NCI-H345 (cell line): ENCODE data around the gene MAB21L3.

ENCODE experiments used
- DNase-seq: peaks from one replicate; lab custom pipeline; 2025; lab: John Stamatoyannopoulos, UW

The MAB21L3 gene

DNA sequence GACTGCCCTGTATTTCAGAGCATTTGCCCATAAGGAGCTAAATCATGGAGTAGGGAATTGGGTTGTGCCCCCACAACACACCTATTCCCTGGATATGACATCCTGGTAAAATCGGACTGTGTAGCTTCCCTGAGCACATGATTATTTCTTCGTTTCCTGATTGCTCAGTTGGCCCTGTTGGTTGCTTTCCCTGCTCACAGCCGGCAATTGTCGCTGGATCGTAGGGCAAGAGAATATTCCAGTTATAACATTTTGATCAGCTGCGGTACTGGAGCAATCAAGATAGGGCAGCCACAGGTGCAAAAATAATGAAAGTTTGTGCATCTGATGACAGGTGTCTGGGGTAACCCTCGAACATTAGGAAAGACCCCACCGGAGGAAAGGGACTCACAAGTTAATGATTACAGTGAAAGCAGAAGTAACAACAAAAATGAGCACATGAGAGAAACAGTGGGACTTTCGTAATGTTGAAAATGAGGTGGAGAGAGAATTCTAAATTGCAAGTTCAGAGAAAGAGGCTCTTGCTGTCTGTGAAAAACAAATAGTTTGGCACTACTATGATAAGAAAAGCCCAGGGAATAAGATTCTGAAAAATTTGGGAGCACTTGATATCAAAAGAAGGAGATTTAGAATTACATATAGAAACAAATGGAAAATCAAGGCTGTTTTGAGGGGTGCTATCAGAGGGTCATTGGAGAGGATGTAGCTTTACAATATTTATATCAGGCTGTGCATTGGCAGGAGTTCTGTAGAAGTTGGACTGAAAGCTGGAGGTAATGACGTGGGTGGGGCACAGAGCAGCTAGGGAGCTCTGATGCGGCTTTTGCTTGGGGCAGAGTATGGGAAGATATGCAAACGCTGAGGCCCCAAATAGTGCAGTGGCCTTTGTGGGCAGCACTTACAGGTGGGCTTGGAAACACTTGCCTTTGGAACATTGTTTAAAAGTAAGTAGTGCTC is at the start of gene MAB21L3:
MAB21L3 (plus strand) TSS at position 833 of the 957 bp plus-strand sequence. CDS start 1,217 bp downstream, outside the sequence.
- no peak for DNase-seq

DNA sequence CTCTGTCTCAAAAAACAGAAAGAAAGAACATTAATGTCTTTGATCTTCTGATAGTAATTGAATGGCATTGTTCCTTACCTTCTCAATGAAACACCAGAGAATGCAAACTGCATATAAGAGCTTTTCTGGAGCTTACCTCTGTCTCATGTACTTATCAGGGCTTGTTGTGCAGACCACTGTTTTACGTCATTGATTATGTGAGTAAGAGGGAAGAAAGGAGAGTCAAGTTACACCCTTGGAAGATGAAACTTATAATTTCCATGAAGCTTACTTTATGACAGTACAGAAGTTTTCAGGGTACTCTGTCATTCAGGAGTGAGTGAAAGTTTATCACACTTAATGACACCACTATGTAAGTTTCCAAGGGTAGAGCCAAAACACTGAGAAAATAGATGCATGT is 49.0 kb upstream of the MAB21L3 start:
- no peak for DNase-seq

- no peak for DNase-seq
Observed at GRCh38 chr1:116064616-116065015, 46.6 kb upstream of the MAB21L3 start.

DNA sequence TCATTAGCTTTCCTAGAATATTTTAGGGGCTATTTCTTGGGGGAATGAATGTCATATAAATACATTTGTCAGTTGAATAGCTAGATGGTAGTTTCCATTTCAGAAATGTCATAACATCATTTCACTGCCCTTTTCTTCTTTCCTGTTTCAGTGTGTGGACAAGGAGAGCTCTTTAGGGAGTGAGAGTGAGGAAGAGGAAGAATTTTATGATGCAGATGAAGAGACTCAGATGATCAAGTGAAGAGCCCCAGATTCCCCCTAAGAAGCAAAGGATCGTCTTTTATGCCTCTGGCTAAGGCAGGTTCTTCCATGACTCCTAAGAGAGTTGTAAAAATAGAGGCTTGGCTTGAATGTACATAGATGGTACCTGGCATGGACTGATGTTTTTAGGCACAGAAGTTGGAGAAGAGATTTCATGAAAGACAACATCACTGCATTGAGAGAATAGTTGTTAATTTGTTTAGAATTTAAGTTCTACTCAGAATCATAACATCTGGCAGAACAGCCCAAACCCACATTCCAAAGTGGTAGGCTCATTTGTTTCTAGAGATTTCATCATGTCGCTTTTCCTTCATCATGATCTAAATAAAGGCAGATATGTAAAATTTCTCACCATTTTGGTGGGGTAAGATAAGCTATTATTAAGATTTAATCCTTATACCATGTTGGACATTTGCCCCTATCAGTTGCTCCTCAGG is 44.2 kb upstream of the MAB21L3 start:
- no peak for DNase-seq

- no peak for DNase-seq
Observed at GRCh38 chr1:116067566-116067890, 43.7 kb upstream of the MAB21L3 start.

- DNase-seq = no peak
Observed at GRCh38 chr1:116075575-116075974, 35.6 kb upstream of the MAB21L3 start.

GRCh38 chr1:116075990-116076389 is 35.2 kb upstream of the MAB21L3 start:
- DNase-seq = no peak

DNA sequence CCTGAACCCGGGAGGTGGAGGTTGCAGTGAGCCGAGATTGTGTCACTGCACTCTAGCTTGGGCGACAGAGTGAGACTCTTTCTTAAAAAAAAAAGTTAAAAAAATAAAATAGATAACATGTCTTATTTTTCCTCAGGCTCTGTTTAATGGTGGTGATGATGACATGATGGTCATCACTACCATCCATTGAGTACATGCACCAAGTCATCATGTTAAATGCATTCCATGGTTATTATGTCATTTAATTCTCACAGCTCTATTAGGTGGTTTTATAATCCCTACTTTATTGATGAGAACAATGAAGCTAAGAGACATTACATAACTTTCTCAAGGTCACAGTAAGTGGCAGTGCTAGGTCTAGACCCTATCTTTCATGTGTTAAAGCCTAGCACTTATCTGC is 34.4 kb upstream of the MAB21L3 start:
- no peak for DNase-seq

DNA sequence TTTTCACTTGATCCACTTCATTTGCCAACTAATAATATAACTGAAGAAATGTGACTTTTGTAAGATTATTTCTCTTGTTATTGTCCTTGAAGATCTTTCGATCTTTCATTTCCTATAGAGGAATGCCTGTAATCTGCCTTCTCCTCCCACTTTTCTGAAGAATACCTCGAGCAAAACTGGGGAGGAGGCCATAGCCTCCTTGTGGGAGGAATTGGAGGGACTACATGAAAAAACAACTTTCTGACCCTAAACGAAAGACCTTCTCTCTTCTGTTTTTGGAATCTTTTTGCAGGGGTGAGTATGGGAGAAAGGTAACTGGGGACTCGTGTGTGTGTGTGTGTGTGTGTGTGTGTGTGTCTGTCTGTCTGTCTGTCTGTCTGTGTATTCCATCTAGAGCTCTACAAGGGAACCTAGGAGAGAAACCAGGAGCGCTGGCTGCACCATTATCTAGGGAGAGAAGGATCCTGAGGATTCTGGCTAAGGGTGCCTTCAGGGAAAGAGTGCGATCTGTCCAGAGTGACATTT is 32.4 kb upstream of the MAB21L3 start:
- DNase-seq = no peak

DNA sequence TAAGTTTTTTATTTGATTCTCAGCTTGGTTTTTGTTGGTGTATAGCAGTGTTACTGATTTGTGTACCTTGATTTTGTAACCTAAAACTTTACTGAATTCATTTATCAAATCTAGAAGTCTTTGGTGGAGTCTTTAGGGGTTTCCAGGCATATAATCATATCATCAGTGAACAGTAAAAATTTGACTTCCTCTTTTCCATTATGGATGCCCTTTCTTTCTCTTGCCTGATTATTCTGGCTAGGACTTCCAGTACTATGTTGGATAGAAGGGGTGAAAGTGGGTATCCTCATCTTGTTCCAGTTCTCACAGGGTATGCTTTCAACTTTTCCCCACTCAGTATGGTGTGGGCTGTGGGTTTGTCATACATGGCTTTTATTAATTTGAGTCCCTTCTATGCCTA is 23.6 kb upstream of the MAB21L3 start:
- no peak for DNase-seq

DNA sequence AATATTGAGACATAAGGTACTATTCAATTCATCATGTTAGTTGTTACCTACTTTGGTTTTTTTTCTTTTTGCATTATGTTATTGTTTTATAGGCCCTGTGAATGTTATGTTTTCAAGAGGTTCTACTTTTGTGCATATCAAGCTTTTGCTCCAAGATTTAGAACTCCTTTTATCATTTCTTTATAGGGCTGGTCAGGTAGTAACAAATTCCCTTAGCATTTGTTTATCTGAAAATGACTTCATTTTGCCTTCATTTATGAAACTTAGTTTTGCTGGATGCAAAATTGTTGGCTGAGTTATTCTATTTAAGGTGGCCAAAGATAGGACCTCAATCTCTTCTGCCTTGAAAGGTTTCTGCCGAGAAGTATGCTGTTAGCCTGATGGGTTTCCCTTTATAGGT is 21.3 kb upstream of the MAB21L3 start:
- no peak for DNase-seq

DNA sequence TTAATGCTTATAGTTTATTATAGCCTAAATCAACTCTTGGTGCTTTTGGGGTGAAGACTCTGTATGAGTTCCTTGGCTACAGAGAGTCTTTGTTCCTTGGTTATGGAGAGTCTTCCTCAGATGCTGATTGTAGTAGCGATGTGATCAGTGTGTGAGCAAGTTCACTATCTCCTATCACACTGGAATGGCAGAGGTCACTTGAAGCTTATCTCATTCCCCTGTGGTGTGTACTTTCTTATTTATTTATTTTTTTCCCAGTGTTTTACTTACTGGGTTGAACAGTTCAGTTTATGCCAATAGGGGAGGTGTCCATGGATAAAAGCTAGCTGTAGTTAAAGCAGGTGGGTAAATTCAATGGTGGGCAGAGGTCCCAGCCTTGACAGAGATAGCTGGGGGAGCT is 20.1 kb upstream of the MAB21L3 start:
- no peak for DNase-seq

GRCh38 chr1:116092752-116093489 is 18.3 kb upstream of the MAB21L3 start:
- no peak for DNase-seq

DNA sequence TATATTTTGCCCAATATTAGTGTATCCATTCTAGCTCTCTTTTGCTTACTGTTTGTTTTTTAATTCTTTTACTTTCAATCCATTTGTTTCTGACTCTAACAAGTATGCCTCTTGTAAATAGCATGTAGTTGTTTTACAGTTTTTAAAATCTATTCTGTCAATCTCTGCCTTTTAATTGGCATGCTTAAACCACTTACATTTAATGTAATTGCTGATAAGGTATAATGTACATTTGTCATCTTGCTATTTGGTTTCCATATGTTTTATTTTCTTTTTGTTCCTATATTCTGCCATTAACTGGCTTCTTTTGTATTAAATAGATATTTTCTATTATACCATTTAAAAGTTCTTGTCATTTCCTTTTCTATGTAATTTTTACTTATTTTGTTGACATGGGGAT is 16.2 kb upstream of the MAB21L3 start:
- DNase-seq = no peak

DNA sequence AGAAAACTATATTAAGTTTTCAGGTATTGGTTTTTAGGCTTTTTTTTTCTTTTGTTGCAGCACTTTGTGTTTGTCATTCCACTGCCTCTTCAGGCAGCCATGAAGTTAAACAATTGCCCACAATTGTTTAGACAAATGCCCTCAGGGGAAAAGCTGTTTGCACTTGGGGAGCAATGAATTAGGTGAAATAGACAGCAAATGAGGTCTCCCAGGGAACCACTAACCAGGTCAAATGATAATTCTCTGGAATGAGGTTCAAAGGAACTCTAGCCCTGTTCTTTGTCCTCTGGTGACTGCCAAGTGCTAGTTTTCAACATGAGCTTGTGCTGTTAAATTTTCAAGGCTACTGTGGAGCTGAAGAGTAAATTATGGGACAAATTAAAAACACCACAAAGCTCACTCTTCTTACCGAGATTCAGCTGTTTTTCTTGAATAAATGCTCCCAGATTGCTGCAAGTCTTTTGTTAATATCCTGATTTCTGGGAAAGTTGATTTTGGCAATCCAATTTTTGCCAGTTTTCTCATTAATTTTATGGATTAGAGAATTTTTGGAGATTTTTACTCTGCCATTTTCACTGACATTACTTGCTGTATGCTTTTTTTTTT is 15.1 kb upstream of the MAB21L3 start:
- no peak for DNase-seq

GRCh38 chr1:116097626-116098025 is 13.6 kb upstream of the MAB21L3 start:
- DNase-seq = no peak

- DNase-seq = no peak
Observed at GRCh38 chr1:116099379-116099778, 11.8 kb upstream of the MAB21L3 start.

DNA sequence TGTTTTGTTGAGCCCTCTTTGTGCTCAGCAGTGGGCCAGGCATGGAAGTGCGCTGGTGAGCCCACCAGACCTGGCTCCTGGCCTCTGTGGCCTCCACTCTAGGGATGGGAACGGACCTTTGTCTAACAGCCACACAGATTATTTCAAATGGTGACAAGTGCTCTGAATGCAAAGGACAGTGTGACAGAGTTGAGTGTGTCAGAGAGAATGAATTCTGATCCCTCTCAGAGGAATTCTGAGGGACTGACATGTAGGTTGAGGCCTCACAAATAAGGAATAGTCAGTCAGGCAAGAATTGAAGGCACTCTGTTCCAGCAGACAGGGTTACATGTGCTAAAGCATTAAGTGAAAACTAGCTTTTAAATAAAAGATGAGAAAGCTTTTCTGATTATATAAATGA is 11.3 kb upstream of the MAB21L3 start:
- no peak for DNase-seq

- no peak for DNase-seq
Observed at GRCh38 chr1:116104667-116105066, 6.5 kb upstream of the MAB21L3 start.

DNA sequence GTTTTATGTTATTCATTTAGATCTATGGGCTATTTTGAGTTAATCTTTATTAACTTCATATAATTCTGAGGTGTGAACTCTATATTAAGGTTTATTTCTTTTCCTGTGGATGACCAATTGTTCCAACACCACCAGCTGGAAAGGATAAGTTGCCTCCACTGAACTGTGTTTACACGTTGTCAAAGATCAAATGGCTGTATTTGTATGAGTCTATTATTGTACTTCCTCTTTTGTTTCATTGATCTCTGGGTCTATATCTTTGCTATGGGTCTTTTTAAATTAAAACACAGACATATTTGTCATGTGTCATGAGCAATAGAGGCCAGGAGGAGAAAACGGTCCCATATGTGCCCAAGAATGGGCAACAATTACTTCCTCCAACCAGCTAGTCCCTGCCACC is 5.2 kb upstream of the MAB21L3 start:
- DNase-seq = no peak

- no peak for DNase-seq
Observed at GRCh38 chr1:116106646-116107045, 4.6 kb upstream of the MAB21L3 start.

DNA sequence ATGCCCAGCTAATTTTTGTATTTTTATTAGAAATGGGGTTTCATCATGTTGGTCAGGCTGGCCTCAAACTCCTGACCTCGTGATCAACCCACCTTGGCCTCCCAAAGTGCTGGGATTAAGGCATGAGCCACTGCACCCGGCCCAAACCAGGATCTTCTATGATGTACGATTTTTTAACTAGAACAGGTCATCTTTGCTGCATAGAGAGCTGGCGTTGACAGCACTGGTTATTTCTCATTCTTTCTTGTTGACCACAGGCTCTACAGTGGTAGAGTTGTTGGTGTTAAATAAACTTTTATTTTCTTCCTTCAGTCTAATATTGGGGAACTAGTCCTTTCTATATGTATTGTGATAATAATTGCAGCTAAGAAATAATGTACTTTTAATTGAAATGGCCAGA is 3.8 kb upstream of the MAB21L3 start:
- no peak for DNase-seq
